HepG2 (cell line): ENCODE data around the gene FOXA3. TPM values are rescaled to one million over a fixed set of nuclear protein-coding genes. Genes with fewer than 3 reads are reported as not detected.

Experiments used
- ATAC-seq: fragments of 200-7000 bp; cut with Tn5 transposase; 3 replicates; pipeline ENCODE4 v1.9.1; 2020; ENCODE audit warnings: mild to moderate bottlenecking, moderate library complexity
- BruUV-seq: library from RNA; stranded (reverse); fragments of 400-500 nt; replicated peaks from 2 replicates; lab custom pipeline; 2021; lab: Mats Ljungman, UMichigan
- CTCF ChIA-PET: fragments of 300-600 bp; formaldehyde crosslinking; extraction: SDS; loops from one replicate; lab custom pipeline; 2021; ENCODE audit warnings: low total read pairs, inconsistent platforms, low intra/inter-chr PET ratio; lab: Yijun Ruan, JAX
- POLR2A ChIA-PET: fragments of 350-600 bp; sonication (Branson Sonifier 250); formaldehyde crosslinking; loops from one replicate; lab custom pipeline; 2020; ENCODE audit warnings: antibody characterized with exemption, inconsistent platforms; lab: Yijun Ruan, JAX
- DNase-seq: peaks from one replicate; pipeline ENCODE4 v3.0.0-alpha.2; 2015; ENCODE audit warnings: low spot score
- FAIRE-seq: peaks from 3 replicates; lab custom pipeline; 2011; peaks lifted over from hg19 to GRCh38; lab: Jason Lieb, UNC
- H2AFZ ChIP-seq: one replicate; pipeline ENCODE4 v1.6.1; 2011; ENCODE audit warnings: low read length, inconsistent platforms
- H3K27ac ChIP-seq: fragments of 300-600 bp; 3 replicates; pipeline ENCODE4 v1.8.0; 2011; ENCODE audit warnings: mixed run types, mild to moderate bottlenecking, mixed read lengths, low read length, inconsistent platforms; ENCODE audit not compliant: insufficient read depth; ENCODE audit errors: extremely low read length
- H3K27me3 ChIP-seq, 2 experiments: fragments of 200-600 bp in 1 of 2; 2 replicates in 1 of 2; 3 replicates in 1 of 2; pipeline versions ENCODE4 v1.6.0 to v1.8.0; 2011; ENCODE audit warnings: low read length in 2 of 2, mild to moderate bottlenecking in 2 of 2, moderate library complexity in 2 of 2, inconsistent platforms in 1 of 2; ENCODE audit not compliant: insufficient read depth in 2 of 2, control insufficient read depth in 1 of 2
- H3K36me3 ChIP-seq, 2 experiments: fragments of 200-600 bp in 1 of 2; replicated peaks in 1 of 2; 2 replicates in 1 of 2; 3 replicates in 1 of 2; pipeline versions ENCODE4 v1.5.1 to v1.8.0; 2011; ENCODE audit warnings: low read length in 2 of 2, inconsistent platforms in 1 of 2; ENCODE audit not compliant: insufficient read depth in 2 of 2, control insufficient read depth in 1 of 2
- H3K4me1 ChIP-seq: 2 replicates; pipeline ENCODE4 v1.5.1; 2012; ENCODE audit warnings: low read length, inconsistent platforms; ENCODE audit not compliant: insufficient read depth
- H3K4me2 ChIP-seq: 2 replicates; pipeline ENCODE4 v1.6.0; 2011; ENCODE audit warnings: low read depth, low read length, inconsistent platforms
- H3K4me3 ChIP-seq, 3 experiments: fragments of 200-600 bp in 1 of 3; sonication (generic), shearing (Covaris generic) in 1 of 3; replicated peaks in 1 of 3; 2 replicates each; pipeline ENCODE4 v1.5.1; 2011 to 2016; ENCODE audit warnings: low read length in 3 of 3, inconsistent platforms in 2 of 3, low read depth in 2 of 3, mild to moderate bottlenecking in 2 of 3, control low read depth in 1 of 3, mixed read lengths in 1 of 3; ENCODE audit not compliant: insufficient read depth in 1 of 3
- H3K79me2 ChIP-seq: one replicate; pipeline ENCODE4 v1.6.1; 2011; ENCODE audit warnings: low read length, inconsistent platforms; ENCODE audit not compliant: insufficient read depth
- H3K9ac ChIP-seq: 2 replicates; pipeline ENCODE4 v1.6.0; 2011; ENCODE audit warnings: mild to moderate bottlenecking, low read depth, low read length, inconsistent platforms; ENCODE audit not compliant: insufficient read depth
- H3K9me3 ChIP-seq: 2 replicates; pipeline ENCODE4 v1.5.1; 2012; ENCODE audit warnings: mild to moderate bottlenecking, low read length
- H4K20me1 ChIP-seq: 2 replicates; pipeline ENCODE4 v1.6.0; 2011; ENCODE audit warnings: inconsistent platforms, mild to moderate bottlenecking, low read length, moderate library complexity; ENCODE audit not compliant: insufficient read depth
- AGO2 ChIP-seq: fragments of 200-400 bp; formaldehyde crosslinking; optimal IDR thresholded peaks from 2 replicates; pipeline ENCODE3; 2017; ENCODE audit warnings: mild to moderate bottlenecking, low read depth, low read length, moderate library complexity
- AKAP8 ChIP-seq: sonication (generic); formaldehyde crosslinking; IDR thresholded peaks from 2 replicates; pipeline ENCODE4 v1.5.1; 2020; ENCODE audit warnings: mild to moderate bottlenecking, missing genetic modification reagents
- E2F5 ChIP-seq: sonication (generic); formaldehyde crosslinking; conservative IDR thresholded peaks from 2 replicates; pipeline ENCODE4 v1.4.0; 2020; ENCODE audit warnings: missing genetic modification reagents
- GZF1 ChIP-seq: sonication (generic); formaldehyde crosslinking; IDR thresholded peaks from 2 replicates; pipeline ENCODE4 v1.5.1; 2020; ENCODE audit warnings: mild to moderate bottlenecking, missing genetic modification reagents
- RBFOX2 ChIP-seq: fragments of 200-400 bp; formaldehyde crosslinking; IDR thresholded peaks from 2 replicates; pipeline ENCODE4 v1.6.1; 2017; ENCODE audit warnings: low read depth, mild to moderate bottlenecking, low read length
- RXRB ChIP-seq: IDR thresholded peaks from 2 replicates; pipeline ENCODE4 v1.6.1; 2016; ENCODE audit warnings: borderline replicate concordance, missing genetic modification reagents, missing compliant biosample characterization
- ZBTB3 ChIP-seq: sonication (generic); formaldehyde crosslinking; IDR thresholded peaks from 2 replicates; pipeline ENCODE4 v1.4.0; 2020; ENCODE audit warnings: low read depth, mild to moderate bottlenecking, moderate library complexity, missing genetic modification reagents, borderline replicate concordance
- ZNF296 ChIP-seq: sonication (generic); formaldehyde crosslinking; conservative IDR thresholded peaks from 2 replicates; pipeline ENCODE4 v1.5.0; 2020; ENCODE audit warnings: mild to moderate bottlenecking, missing genetic modification reagents
- ZNF543 ChIP-seq: sonication (generic); formaldehyde crosslinking; IDR thresholded peaks from 2 replicates; pipeline ENCODE4 v1.4.0; 2020; ENCODE audit warnings: mild to moderate bottlenecking, missing genetic modification reagents
- ZNF547 ChIP-seq: sonication (generic); formaldehyde crosslinking; IDR thresholded peaks from 2 replicates; pipeline ENCODE4 v1.5.1; 2020; ENCODE audit warnings: mild to moderate bottlenecking, missing genetic modification reagents
- WGBS: methylation state at CpG from one replicate; pipeline ENCODE4 v1.1.6; 2017; ENCODE audit warnings: low lambda C conversion rate; 5-methylcytosine and 5-hydroxymethylcytosine counted together
- in situ Hi-C: cut with HindIII; loops from 2 replicates; pipeline ENCODE4 v1.10.0; 2017; ENCODE audit warnings: low pct_unique_long_range_greater_than_20kb; ENCODE audit not compliant: extremely low pct_ligation_motif_present
- intact Hi-C: fragments of 100-400 bp; cut with micrococcal nuclease; formaldehyde crosslinking; loops from one replicate; pipeline ENCODE4 v1.10.0; 2022; ENCODE audit not compliant: unreplicated experiment
- polyA plus RNA-seq, 8 experiments: library from polyadenylated mRNA; depleted of rRNA in 3 of 8; stranded (reverse) in 7 of 8; unstranded in 1 of 8; fragments of >200 nt; fragmentation: Illumina TruSeq in 4 of 8; extraction: Trizol in 4 of 8; gene quantifications; 2 replicates each; pipeline versions ENCODE4 v1.2.1 to v1.2.3, GENCODE V29; 2011 to 2016; ENCODE audit warnings: low read depth in 4 of 8, missing spikeins in 1 of 8, mixed read lengths in 1 of 8; ENCODE audit not compliant: insufficient read depth in 1 of 8
- total RNA-seq, 5 experiments: library from RNA; depleted of rRNA; stranded (reverse); fragments of >200 nt; fragmentation: Illumina TruSeq; extraction: Trizol; gene quantifications; 2 replicates each; pipeline ENCODE4 v1.2.3, GENCODE V29; 2016; ENCODE audit warnings: low read depth in 1 of 5

Gene FOXA3
- total and polyA plus RNA-seq, 2 of the 13 experiments (the other 11 are each of a cell fraction or from before 2014, with no cell fraction given): 29.8 to 47.6 TPM

- WGBS: 97% methylated on average over 26 of the region's 40 CpGs
- Histone ChIP-seq H3K4me1 (no peaks in the 10 kb centered on the region), H3K79me2 (no peaks in the 10 kb centered on the region), H2AFZ (no peak within 1 kb of the TSS), H3K9ac (no peak within 1 kb of the TSS), H3K27ac (no peak within 1 kb of the TSS), H4K20me1 (no peaks in the 10 kb centered on the region), H3K27me3 (no peaks in the 10 kb centered on the region), H3K4me2 (no peak within 1 kb of the TSS), H3K9me3 (no peaks in the 10 kb centered on the region), H3K36me3 (peaks cover 0 to 5% of the 10 kb centered on the region in 2 experiments; a peak in 2 of 5 replicates), H3K4me3 (no peak within 1 kb of the TSS)
- POLR2A ChIA-PET: interaction anchor here (1.2 kb wide), 1 partner anchor 22 kb away, joined by 3 read pairs; the partner anchor contains the start of gene DMWD
- no peak for FAIRE-seq
- no peak for TF ChIP-seq GZF1 (CRISPR knock-in tag)
- TF ChIP-seq E2F5 (CRISPR knock-in tag): no peak
- TF ChIP-seq ZNF547: no peak
- no peak for TF ChIP-seq ZNF296 (CRISPR knock-in tag)
- no peak for TF ChIP-seq ZBTB3 (CRISPR knock-in tag)
- TF ChIP-seq AGO2: peak; percentile 91
- TF ChIP-seq ZNF543 (CRISPR knock-in tag): no peak
- peak; percentile 41; the same call in 1 of the 2 replicates for TF ChIP-seq RBFOX2
- TF ChIP-seq RXRB: no peak
- no peak for TF ChIP-seq AKAP8 (CRISPR knock-in tag)
- DNase-seq: no peak
- ATAC-seq: no peak
- no TSS peak for BruUV-seq
- in situ Hi-C loops (loop anchor here (10.0 kb wide), 1 partner anchor 200 kb away; no protein-coding TSS in a partner anchor), intact Hi-C loops (loop anchor here (5.0 kb wide), 2 partner anchors 197 to 262 kb away; no protein-coding TSS in a partner anchor)
- CTCF ChIA-PET: no interaction called here
Observed at GRCh38 chr19:45814851-45815480, 49.2 kb upstream of the FOXA3 start, which contains the start of gene RSPH6A. Gene RSPH6A (minus strand): TSS chr19:45815308. CDS start chr19:45815176, 132 bp downstream.
